HFF-Myc (cell line): Measurements from ENCODE around the gene BCL2L11.

Source experiments
- DNase-seq: peaks from one replicate; pipeline ENCODE4 v3.0.0-alpha.2; 2011; ENCODE audit warnings: low read depth; ENCODE audit errors: extremely low read depth
- H3K4me3 ChIP-seq: replicated peaks from 2 replicates; pipeline ENCODE4 v1.5.1; 2011; ENCODE audit warnings: low read depth, mild to moderate bottlenecking, control low read depth, low read length
- CTCF ChIP-seq: IDR thresholded peaks from 2 replicates; pipeline ENCODE4 v1.5.1; 2012; ENCODE audit warnings: mild to moderate bottlenecking, low read depth, low read length, control low read depth; ENCODE audit errors: missing control alignments

BCL2L11 gene

GRCh38 chr2:111182121-111182520, 61.4 kb downstream of the BCL2L11 start:
- no peak overlapping the region for H3K4me3 ChIP-seq
- no peak for DNase-seq
- no peak for TF ChIP-seq CTCF

GRCh38 chr2:111182740-111183139, 62.0 kb downstream of the BCL2L11 start:
- no peak for DNase-seq
- H3K4me3 ChIP-seq = no peak overlapping the region
- TF ChIP-seq CTCF = no peak

- no peak for TF ChIP-seq CTCF
- no peak for DNase-seq
- no peak overlapping the region for H3K4me3 ChIP-seq
These were observed 64.1 kb downstream of the BCL2L11 start for GRCh38 chr2:111184725-111185310.

- DNase-seq = no peak
These were observed 64.8 kb downstream of the BCL2L11 start for GRCh38 chr2:111185361-111186022.

GRCh38 chr2:111186121-111186715, 65.5 kb downstream of the BCL2L11 start:
- DNase-seq = no peak
- no peak overlapping the region for H3K4me3 ChIP-seq
- no peak for TF ChIP-seq CTCF

More at GRCh38 chr2:111185361-111186022, 64.8 kb downstream of the BCL2L11 start:
- no peak overlapping the region for H3K4me3 ChIP-seq
- TF ChIP-seq CTCF = no peak

GRCh38 chr2:111186933-111187332, 66.2 kb downstream of the BCL2L11 start:
- DNase-seq = no peak
- H3K4me3 ChIP-seq = no peak overlapping the region
- no peak for TF ChIP-seq CTCF
